ENCODE results near the gene EDIL3. TPM values are rescaled to one million over a fixed set of nuclear protein-coding genes. Genes with fewer than 3 reads are reported as not detected.

The EDIL3 gene
- total RNA-seq, 2 experiments from 2014 or later: not detected

DNA sequence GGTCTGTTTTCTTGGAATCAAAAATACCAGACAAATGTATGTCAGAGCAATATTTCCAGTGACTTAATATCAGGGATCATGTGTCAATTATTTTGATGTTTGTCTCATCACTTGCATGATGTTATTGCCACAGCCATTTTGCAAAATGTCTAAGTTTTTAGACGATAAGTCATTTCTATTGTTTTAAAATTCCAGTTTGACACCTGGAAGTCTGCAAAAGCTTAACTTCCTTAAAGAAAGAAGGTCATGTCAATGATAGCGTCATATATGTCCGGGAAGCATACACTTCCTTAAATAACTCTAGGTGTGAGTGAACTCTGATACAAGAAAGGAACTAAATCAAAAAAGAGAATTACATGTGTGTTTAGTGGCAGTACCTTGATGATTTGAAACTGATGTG, 259.5 kb downstream of the EDIL3 start:
- ChIA-PET POLR2A (no interaction called here), CTCF (no interaction called here)
- ATAC-seq (no peak), DNase-seq (no peak)
- Mint-ChIP-seq H3K27me3 (no peaks in the 10 kb centered on the region), H3K9me3 (no peaks in the 10 kb centered on the region), H3K36me3 (ENCODE audit: low read depth) (no peaks in the 10 kb centered on the region), H3K27ac (no peak overlapping the region), H3K4me3 (no peak overlapping the region), H3K4me1 (ENCODE audit: low read depth) (no peaks in the 10 kb centered on the region)
- intact Hi-C loops (cut with micrococcal nuclease): no loop called here
- no peak for TF ChIP-seq CTCF (IDR thresholded peaks at IDR 0.05)

- Mint-ChIP-seq H3K4me1 (ENCODE audit: low read depth) (no peaks in the 10 kb centered on the region), H3K27ac (no peak overlapping the region), H3K4me3 (no peak overlapping the region), H3K36me3 (ENCODE audit: low read depth) (no peaks in the 10 kb centered on the region), H3K9me3 (no peaks in the 10 kb centered on the region), H3K27me3 (no peaks in the 10 kb centered on the region)
- intact Hi-C loops (cut with micrococcal nuclease): no loop called here
- ChIA-PET CTCF (no interaction called here), POLR2A (no interaction called here)
- no peak for TF ChIP-seq CTCF (IDR thresholded peaks at IDR 0.05)
- DNase-seq (no peak), ATAC-seq (no peak)
These were observed 265.4 kb downstream of the EDIL3 start for GRCh38 chr5:84119252-84119651.

GRCh38 chr5:84118551-84118950, 266.1 kb downstream of the EDIL3 start:
- DNase-seq (no peak), ATAC-seq (no peak)
- Mint-ChIP-seq H3K27me3 (no peaks in the 10 kb centered on the region), H3K4me3 (no peak overlapping the region), H3K9me3 (no peaks in the 10 kb centered on the region), H3K27ac (no peak overlapping the region), H3K36me3 (ENCODE audit: low read depth) (no peaks in the 10 kb centered on the region), H3K4me1 (ENCODE audit: low read depth) (no peaks in the 10 kb centered on the region)
- ChIA-PET POLR2A (no interaction called here), CTCF (no interaction called here)
- intact Hi-C loops (cut with micrococcal nuclease): no loop called here
- no peak for TF ChIP-seq CTCF (IDR thresholded peaks at IDR 0.05)

GRCh38 chr5:84115727-84116126, 269.0 kb downstream of the EDIL3 start:
- no peaks in the 10 kb centered on the region for H3K36me3 Mint-ChIP-seq (ENCODE audit: low read depth)
- no peak overlapping the region for H3K27ac Mint-ChIP-seq
- no peak for DNase-seq
- H3K4me3 Mint-ChIP-seq: no peak overlapping the region
- CTCF ChIA-PET: no interaction called here
- no peak for ATAC-seq
- H3K27me3 Mint-ChIP-seq: no peaks in the 10 kb centered on the region
- no peaks in the 10 kb centered on the region for H3K9me3 Mint-ChIP-seq
- POLR2A ChIA-PET: no interaction called here
- no peaks in the 10 kb centered on the region for H3K4me1 Mint-ChIP-seq (ENCODE audit: low read depth)
- no peak for TF ChIP-seq CTCF (IDR thresholded peaks at IDR 0.05)
- intact Hi-C loops (cut with micrococcal nuclease): no loop called here

DNA sequence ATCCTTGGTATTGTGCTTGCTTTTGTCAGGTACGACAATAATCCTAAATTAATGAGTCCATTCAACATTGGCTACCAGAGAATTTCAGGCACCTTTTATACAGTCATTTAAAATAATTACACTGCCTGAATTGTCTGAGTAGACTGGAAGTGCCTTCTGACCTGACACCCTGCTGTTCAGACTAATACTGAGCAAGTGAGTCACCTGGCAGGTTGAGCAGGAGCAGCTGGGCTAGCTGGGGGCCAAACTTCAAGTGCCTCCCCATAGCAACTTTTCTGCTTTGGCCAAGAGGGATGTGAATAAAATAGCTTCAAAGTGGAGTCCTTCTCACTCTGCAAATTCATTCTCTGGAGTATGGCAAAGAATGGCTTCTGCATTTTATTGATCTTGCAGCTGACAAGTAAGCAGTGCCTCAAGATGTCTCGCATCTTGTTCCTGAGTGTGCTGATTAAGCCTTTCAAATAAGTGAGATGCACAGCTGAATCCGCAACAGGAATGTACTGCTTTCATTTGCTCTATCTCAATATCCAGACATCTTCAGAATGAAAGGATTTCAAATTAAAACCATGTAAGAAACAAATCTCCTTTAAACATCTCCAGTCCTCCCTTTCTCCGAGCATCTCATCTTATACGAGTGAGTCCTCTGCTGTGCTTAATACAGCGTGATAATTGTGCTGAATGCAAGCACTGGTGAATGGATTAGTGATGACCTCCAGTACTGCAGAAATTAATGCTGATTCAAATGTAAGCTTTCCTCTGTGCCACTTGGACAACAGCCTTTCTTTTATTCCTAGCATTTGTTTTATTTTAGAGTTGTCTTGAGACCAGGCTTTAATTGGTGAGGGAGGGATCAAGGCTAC, 271.2 kb downstream of the EDIL3 start:
- H3K9me3 Mint-ChIP-seq: no peaks in the 10 kb centered on the region
- ChIA-PET POLR2A (no interaction called here), CTCF (no interaction called here)
- TF ChIP-seq CTCF (IDR thresholded peaks at IDR 0.05): no peak
- intact Hi-C loops (cut with micrococcal nuclease): no loop called here
- H3K36me3 Mint-ChIP-seq (ENCODE audit: low read depth): no peaks in the 10 kb centered on the region
- no peak overlapping the region for H3K27ac Mint-ChIP-seq
- no peaks in the 10 kb centered on the region for H3K27me3 Mint-ChIP-seq
- DNase-seq (no peak), ATAC-seq (no peak)
- no peak overlapping the region for H3K4me3 Mint-ChIP-seq
- no peaks in the 10 kb centered on the region for H3K4me1 Mint-ChIP-seq (ENCODE audit: low read depth)
